Endothelial cell (in vitro differentiated cells): ENCODE measurements around the gene KCNMA1. TPM values are rescaled to one million over a fixed set of nuclear protein-coding genes. Genes with fewer than 3 reads are reported as not detected.

Experiments used
- DNase-seq: peaks from one replicate; pipeline ENCODE4 v3.0.0; 2021; ENCODE audit warnings: low spot score
- H3K27ac Mint-ChIP-seq: one replicate; pipeline ENCODE4 v1.8.0; 2021; ENCODE audit warnings: mixed read lengths, inconsistent platforms; ENCODE audit not compliant: unreplicated experiment
- H3K27me3 Mint-ChIP-seq: one replicate; pipeline ENCODE4 v1.8.0; 2021; ENCODE audit warnings: mild to moderate bottlenecking, moderate library complexity, mixed read lengths, inconsistent platforms; ENCODE audit not compliant: unreplicated experiment
- H3K36me3 Mint-ChIP-seq: one replicate; pipeline ENCODE4 v1.8.0; 2021; ENCODE audit warnings: mild to moderate bottlenecking, low read depth, mixed read lengths, inconsistent platforms; ENCODE audit not compliant: unreplicated experiment
- H3K4me1 Mint-ChIP-seq: one replicate; pipeline ENCODE4 v1.8.0; 2021; ENCODE audit warnings: mild to moderate bottlenecking, mixed read lengths, inconsistent platforms; ENCODE audit not compliant: unreplicated experiment
- H3K4me3 Mint-ChIP-seq: one replicate; pipeline ENCODE4 v1.8.0; 2021; ENCODE audit warnings: mild to moderate bottlenecking, mixed read lengths, inconsistent platforms; ENCODE audit not compliant: unreplicated experiment
- H3K9me3 Mint-ChIP-seq: one replicate; pipeline ENCODE4 v1.8.0; 2021; ENCODE audit warnings: mixed read lengths, inconsistent platforms; ENCODE audit not compliant: unreplicated experiment
- CTCF ChIP-seq: fragments of 200-600 bp; sonication (generic); IDR thresholded peaks from one replicate; pipeline ENCODE4 v1.5.0; 2021; ENCODE audit warnings: antibody characterized with exemption; ENCODE audit not compliant: unreplicated experiment
- total RNA-seq: library from RNA; stranded (reverse); fragmentation: NEBNext Ultra II Directional; extraction: Animal tissue kit (Norgen Biotek cat#: 25700); gene quantifications from one replicate; pipeline ENCODE4 v1.2.1, GENCODE V29; 2021; ENCODE audit not compliant: unreplicated experiment

KCNMA1 gene
- total RNA-seq, 1 donor from 2014 or later, result 5.1 TPM

GRCh38 chr10:77606751-77607150 is 30.9 kb downstream of the KCNMA1 start:
- H3K4me3 Mint-ChIP-seq, result no peak overlapping the region
- no peaks in the 10 kb centered on the region for H3K36me3 Mint-ChIP-seq
- peaks cover 10% of the 10 kb centered on the region for H3K4me1 Mint-ChIP-seq
- TF ChIP-seq CTCF, result no peak
- H3K27ac Mint-ChIP-seq, result no peak overlapping the region
- H3K9me3 Mint-ChIP-seq, result no peaks in the 10 kb centered on the region
- no peak for DNase-seq
- H3K27me3 Mint-ChIP-seq, result peaks cover 8% of the 10 kb centered on the region

- Mint-ChIP-seq H3K27me3 (peaks cover 7% of the 10 kb centered on the region), H3K4me3 (no peak overlapping the region), H3K36me3 (no peaks in the 10 kb centered on the region), H3K9me3 (no peaks in the 10 kb centered on the region), H3K4me1 (peaks cover 10% of the 10 kb centered on the region), H3K27ac (no peak overlapping the region)
- TF ChIP-seq CTCF, result no peak
- DNase-seq, result peak; percentile 23
Measured at GRCh38 chr10:77605466-77605865, 32.1 kb downstream of the KCNMA1 start.

- no peak for DNase-seq
- H3K27me3 Mint-ChIP-seq, result peaks cover 6% of the 10 kb centered on the region
- H3K4me3 Mint-ChIP-seq, result no peak overlapping the region
- no peak overlapping the region for H3K27ac Mint-ChIP-seq
- no peak for TF ChIP-seq CTCF
- no peaks in the 10 kb centered on the region for H3K36me3 Mint-ChIP-seq
- H3K9me3 Mint-ChIP-seq, result no peaks in the 10 kb centered on the region
- H3K4me1 Mint-ChIP-seq, result peaks cover 10% of the 10 kb centered on the region
Measured at GRCh38 chr10:77604941-77605351, 32.7 kb downstream of the KCNMA1 start.

GRCh38 chr10:77604063-77604462 is 33.5 kb downstream of the KCNMA1 start:
- Mint-ChIP-seq H3K4me3 (no peak overlapping the region), H3K9me3 (no peaks in the 10 kb centered on the region), H3K27me3 (peaks cover 6% of the 10 kb centered on the region), H3K4me1 (peaks cover 10% of the 10 kb centered on the region), H3K36me3 (no peaks in the 10 kb centered on the region), H3K27ac (no peak overlapping the region)
- TF ChIP-seq CTCF, result no peak
- no peak for DNase-seq

- no peak overlapping the region for H3K4me3 Mint-ChIP-seq
- DNase-seq, result peak; percentile 10
- peaks cover 6% of the 10 kb centered on the region for H3K27me3 Mint-ChIP-seq
- H3K27ac Mint-ChIP-seq, result no peak overlapping the region
- no peaks in the 10 kb centered on the region for H3K36me3 Mint-ChIP-seq
- H3K9me3 Mint-ChIP-seq, result no peaks in the 10 kb centered on the region
- peaks cover 10% of the 10 kb centered on the region for H3K4me1 Mint-ChIP-seq
- TF ChIP-seq CTCF, result no peak
Measured at GRCh38 chr10:77603534-77603927, 34.1 kb downstream of the KCNMA1 start.
